K562 (cell line): ENCODE measurements around the gene RBM28. TPM values are rescaled to one million over a fixed set of nuclear protein-coding genes. Genes with fewer than 3 reads are reported as not detected.
A peak's percentile ranks its signal among the peaks of the same experiment; 100 is the strongest.

Experiments used
- ASH1L ChIP-seq: fragments of 450-650 bp; IDR thresholded peaks from 2 replicates; pipeline ENCODE4 v1.6.1; 2018; ENCODE audit warnings: borderline replicate concordance, mild to moderate bottlenecking, low read depth; ENCODE audit not compliant: partially characterized antibody
- DNMT1 ChIP-seq: fragments of 450-650 bp; IDR thresholded peaks from 2 replicates; pipeline ENCODE4 v1.6.1; 2016; ENCODE audit warnings: antibody characterized with exemption, mild to moderate bottlenecking
- GTF2E2 ChIP-seq: fragments of 200-800 bp; sonication (Bioruptor generic); IDR thresholded peaks from 2 replicates; pipeline ENCODE4 v1.6.1; 2016; ENCODE audit warnings: missing genetic modification characterization, missing compliant biosample characterization
- JUND ChIP-seq, 2 experiments: IDR thresholded peaks; 2 replicates in 1 of 2; 3 replicates in 1 of 2; pipeline ENCODE4 v1.6.1; 2011; ENCODE audit warnings: borderline replicate concordance in 2 of 2, low read depth in 2 of 2, low read length in 2 of 2, improper control_type of control experiment in 1 of 2, missing biosample characterization in 1 of 2, missing genetic modification characterization in 1 of 2, missing genetic modification reagents in 1 of 2
- MAFF ChIP-seq: IDR thresholded peaks from 2 replicates; pipeline ENCODE4 v1.6.1; 2012; ENCODE audit warnings: low read length, improper control_type of control experiment
- NEUROD1 ChIP-seq: fragments of 150-350 bp; IDR thresholded peaks from 2 replicates; pipeline ENCODE4 v1.6.1; 2014; ENCODE audit warnings: borderline replicate concordance, low read length, low read depth; ENCODE audit not compliant: partially characterized antibody
- NFYB ChIP-seq: IDR thresholded peaks from 2 replicates; pipeline ENCODE4 v1.6.1; 2011; ENCODE audit warnings: mild to moderate bottlenecking, moderate library complexity; ENCODE audit not compliant: insufficient read length; ENCODE audit errors: extremely low read depth
- PCBP2 ChIP-seq: fragments of 200-400 bp; formaldehyde crosslinking; IDR thresholded peaks from 2 replicates; pipeline ENCODE4 v1.6.1; 2018; ENCODE audit warnings: low read length, low read depth, mild to moderate bottlenecking, moderate library complexity; ENCODE audit not compliant: poor library complexity, severe bottlenecking
- POLR2AphosphoS5 ChIP-seq: IDR thresholded peaks from 2 replicates; pipeline ENCODE4 v1.6.1; 2011; ENCODE audit warnings: mild to moderate bottlenecking, low read depth, low read length, moderate library complexity; ENCODE audit not compliant: control insufficient read depth, insufficient read depth
- PTBP1 ChIP-seq: fragments of 200-400 bp; formaldehyde crosslinking; IDR thresholded peaks from 2 replicates; pipeline ENCODE4 v1.6.1; 2017; ENCODE audit warnings: low read depth, low read length
- SOX6 ChIP-seq: fragments of 450-650 bp; IDR thresholded peaks from 2 replicates; pipeline ENCODE4 v1.6.1; 2014; ENCODE audit warnings: mild to moderate bottlenecking
- SPI1 ChIP-seq: IDR thresholded peaks from 2 replicates; pipeline ENCODE4 v1.6.1; 2011; ENCODE audit warnings: low read depth, low read length, control low read depth, borderline replicate concordance
- SREBF1 ChIP-seq: fragments of 150-350 bp; IDR thresholded peaks from 2 replicates; pipeline ENCODE4 v1.6.1; 2014; ENCODE audit warnings: antibody characterized with exemption, low read depth, low read length, borderline replicate concordance
- SRSF1 ChIP-seq: fragments of 200-400 bp; formaldehyde crosslinking; IDR thresholded peaks from 2 replicates; pipeline ENCODE4 v1.6.1; 2017; ENCODE audit warnings: mild to moderate bottlenecking, low read depth, low read length, moderate library complexity
- TAF15 ChIP-seq: fragments of 200-400 bp; formaldehyde crosslinking; IDR thresholded peaks from 2 replicates; pipeline ENCODE4 v1.6.1; 2017; ENCODE audit warnings: mild to moderate bottlenecking, low read depth, low read length, moderate library complexity
- TGIF2 ChIP-seq: sonication (generic); formaldehyde crosslinking; IDR thresholded peaks from 2 replicates; pipeline ENCODE4 v1.8.1; 2022; ENCODE audit warnings: mild to moderate bottlenecking, missing genetic modification reagents, moderate library complexity
- ZNF23 ChIP-seq: fragments of 250-450 bp; sonication (Bioruptor Pico); IDR thresholded peaks from 2 replicates; pipeline ENCODE4 v1.4.0; 2020; ENCODE audit warnings: mild to moderate bottlenecking
- ZNF436 ChIP-seq: fragments of 250-450, 450-650 bp; sonication (Bioruptor Pico); formaldehyde crosslinking; IDR thresholded peaks from 2 replicates; pipeline ENCODE4 v1.7.0; 2020; ENCODE audit warnings: mild to moderate bottlenecking
- ZNF583 ChIP-seq: fragments of 250-450 bp; sonication (Bioruptor Pico); IDR thresholded peaks from 2 replicates; pipeline ENCODE4 v1.4.0; 2020
- polyA plus RNA-seq, 8 experiments: library from polyadenylated mRNA; depleted of rRNA in 4 of 8; stranded (reverse) in 5 of 8; unstranded in 3 of 8; fragments of >200 nt; fragmentation: Nextera tagmentation in 2 of 8; fragmentation: Illumina TruSeq in 1 of 8; extraction: Ambion mirVana in 2 of 8; extraction: Trizol in 1 of 8; gene quantifications; 2 replicates each; pipeline versions ENCODE4 v1.2.1 to v1.2.3, GENCODE V29; 2011 to 2014; ENCODE audit warnings: inconsistent platforms in 1 of 8, missing spikeins in 1 of 8
- total RNA-seq, 7 experiments: library from RNA; depleted of rRNA in 6 of 7; stranded (reverse); fragments of >200 nt in 6 of 7; fragmentation: Illumina TruSeq in 2 of 7; extraction: Trizol in 2 of 7; gene quantifications; 2 replicates each; pipeline versions ENCODE4 v1.2.1 to v1.2.3, GENCODE V29; 2011 to 2021; ENCODE audit warnings: low replicate concordance in 1 of 7
- TF ChIP-seq, protein P1 (sequence below), 2 experiments: fragments of 200-800 bp in 1 of 2; sonication (Bioruptor generic) in 1 of 2; sonication (generic) in 1 of 2; formaldehyde crosslinking in 1 of 2; IDR thresholded peaks in 1 of 2; conservative IDR thresholded peaks in 1 of 2; 2 replicates each; pipeline versions ENCODE4 v1.5.0 to v1.6.1; 2016 to 2020; ENCODE audit warnings: missing compliant biosample characterization in 1 of 2, missing genetic modification characterization in 1 of 2, missing genetic modification reagents in 1 of 2

The RBM28 gene
- total and polyA plus RNA-seq, 9 of the 15 experiments (the other 6 are each of a cell fraction or from before 2014, with no cell fraction given), result 65.8 to 213 (median 138) TPM

GRCh38 chr7:128343554-128344430, at the start of gene RBM28 (continued):
- TF ChIP-seq DNMT1, result no peak
- peak; percentile 31; the same call in 1 of the 2 replicates for TF ChIP-seq ZNF436 (CRISPR knock-in tag)
- TF ChIP-seq ASH1L, result no peak
- TF ChIP-seq GTF2E2 (tag), result peak; percentile 98
- peak; percentile 98 for TF ChIP-seq POLR2AphosphoS5
- TF ChIP-seq PTBP1, result no peak
- TF ChIP-seq, protein P1, sequence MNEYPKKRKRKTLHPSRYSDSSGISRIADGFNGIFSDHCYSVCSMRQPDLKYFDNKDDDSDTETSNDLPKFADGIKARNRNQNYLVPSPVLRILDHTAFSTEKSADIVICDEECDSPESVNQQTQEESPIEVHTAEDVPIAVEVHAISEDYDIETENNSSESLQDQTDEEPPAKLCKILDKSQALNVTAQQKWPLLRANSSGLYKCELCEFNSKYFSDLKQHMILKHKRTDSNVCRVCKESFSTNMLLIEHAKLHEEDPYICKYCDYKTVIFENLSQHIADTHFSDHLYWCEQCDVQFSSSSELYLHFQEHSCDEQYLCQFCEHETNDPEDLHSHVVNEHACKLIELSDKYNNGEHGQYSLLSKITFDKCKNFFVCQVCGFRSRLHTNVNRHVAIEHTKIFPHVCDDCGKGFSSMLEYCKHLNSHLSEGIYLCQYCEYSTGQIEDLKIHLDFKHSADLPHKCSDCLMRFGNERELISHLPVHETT (CRISPR knock-in tag; conservative IDR thresholded peaks at IDR 0.05 in 1 of 2, IDR thresholded peaks at IDR 0.05 in 1 of 2), result peak in 1 of 2 experiments; percentile 91; a peak in 2 of 4 replicates
- 0 out of 2 replicates have a peak, but pooled peaks have one; percentile 47 for TF ChIP-seq SRSF1
- TF ChIP-seq TAF15, result no peak
- no peak for TF ChIP-seq MAFF
- TF ChIP-seq ZNF583, result peak; percentile 74; the same call in 1 of the 2 replicates
- 0 out of 2 replicates have a peak, but pooled peaks have one; percentile 70 for TF ChIP-seq SREBF1
- TF ChIP-seq NEUROD1, result peak; percentile 96
- TF ChIP-seq ZNF23, result no peak
- peak; percentile 73; the same call in 1 of the 2 replicates for TF ChIP-seq TGIF2
- TF ChIP-seq SOX6, result peak; percentile 82
- TF ChIP-seq PCBP2, result no peak
- TF ChIP-seq JUND (IDR thresholded peaks at IDR 0.05; ENCODE audit: borderline replicate concordance, low read depth, low read length), result peak; percentile 81
- peak; percentile 41; the same call in 1 of the 3 replicates for TF ChIP-seq JUND (tag; IDR thresholded peaks at IDR 0.05; ENCODE audit: borderline replicate concordance, low read depth, low read length)
- TF ChIP-seq SPI1, result 0 out of 2 replicates have a peak, but pooled peaks have one; percentile 41
- no peak for TF ChIP-seq NFYB
